ENCODE measurements around the gene RAB43.

GRCh38 chr3:129068291-129068886, 53.2 kb downstream of the RAB43 start:
- TF ChIP-seq CTCF (conservative IDR thresholded peaks at IDR 0.05; ENCODE audit: low read depth, low read length) (no peak), EZH2 (IDR thresholded peaks at IDR 0.05; ENCODE audit: low read length, unreplicated experiment) (no peak)

All from PC-3 (cell line).